Activated effector memory CD4-positive, alpha-beta T cell treated with Interleukin-2 at 50 U/mL for 16 hours (primary cell): Measurements from ENCODE around the gene BLNK.
"Not testable (repeated sequence)": the region's sequence is repeated elsewhere in the genome, so short reads cannot be mapped to it uniquely, and the experiment has no call there.

Experiments
- DNase-seq: peaks from one replicate; pipeline ENCODE4 v3.0.0-alpha.2; 2020

Gene BLNK

GRCh38 chr10:96271016-96271815, at the start of gene BLNK:
BLNK (minus strand) TSS chr10:96271569; CDS start chr10:96271398, 171 bp downstream.
- no peak for DNase-seq

- no peak for DNase-seq
Measured at GRCh38 chr10:96319754-96320474, 48.5 kb upstream of the BLNK start.

GRCh38 chr10:96317067-96317833, 45.9 kb upstream of the BLNK start:
- no peak for DNase-seq

GRCh38 chr10:96313344-96313743, 42.0 kb upstream of the BLNK start:
- DNase-seq, result no peak

- no peak for DNase-seq
Measured at GRCh38 chr10:96311180-96311715, 39.9 kb upstream of the BLNK start.

- DNase-seq, result no peak
Measured at GRCh38 chr10:96310321-96310669, 38.9 kb upstream of the BLNK start.

- DNase-seq, result no peak
Measured at GRCh38 chr10:96309628-96310320, 38.4 kb upstream of the BLNK start.

- not testable (repeated sequence) for DNase-seq
Measured at GRCh38 chr10:96308854-96309253, 37.5 kb upstream of the BLNK start.

GRCh38 chr10:96306516-96306915, 35.1 kb upstream of the BLNK start:
- no peak for DNase-seq

- no peak for DNase-seq
Measured at GRCh38 chr10:96305019-96305418, 33.6 kb upstream of the BLNK start.

GRCh38 chr10:96304230-96304629, 32.9 kb upstream of the BLNK start, which contains the start of gene DNTT:
DNTT (plus strand) TSS chr10:96304434; CDS start chr10:96304498, 64 bp downstream.
- no peak for DNase-seq

GRCh38 chr10:96301616-96302015, 30.2 kb upstream of the BLNK start:
- DNase-seq, result no peak

- DNase-seq, result no peak
Measured at GRCh38 chr10:96299383-96299782, 28.0 kb upstream of the BLNK start.

- no peak for DNase-seq
Measured at GRCh38 chr10:96298362-96298761, 27.0 kb upstream of the BLNK start.

- no peak for DNase-seq
Measured at GRCh38 chr10:96297486-96297885, 26.1 kb upstream of the BLNK start.

GRCh38 chr10:96295475-96295874, 24.1 kb upstream of the BLNK start:
- no peak for DNase-seq

GRCh38 chr10:96292971-96293920, 21.9 kb upstream of the BLNK start:
- no peak for DNase-seq

- DNase-seq, result no peak
Measured at GRCh38 chr10:96290368-96291133, 19.2 kb upstream of the BLNK start.

- no peak for DNase-seq
Measured at GRCh38 chr10:96289218-96289910, 18.0 kb upstream of the BLNK start.

GRCh38 chr10:96288151-96288621, 16.8 kb upstream of the BLNK start:
- no peak for DNase-seq
